Endothelial cell of umbilical vein (primary cell): ENCODE measurements around the gene SUPT7L. TPM values are rescaled to one million over a fixed set of nuclear protein-coding genes. Genes with fewer than 3 reads are reported as not detected.
A peak's percentile ranks its signal among the peaks of the same experiment; 100 is the strongest.

ENCODE experiments used
- BruUV-seq: library from RNA; stranded (reverse); fragments of 400-500 nt; replicated peaks from 2 replicates; lab custom pipeline; 2021; lab: Mats Ljungman, UMichigan
- CTCF ChIA-PET: fragments of 300-600, 350-600 bp; sonication (Branson Sonifier 250); formaldehyde crosslinking; loops from one replicate; lab custom pipeline; 2021; ENCODE audit warnings: antibody characterized with exemption, inconsistent platforms; lab: Charles Lee
- POLR2A ChIA-PET: fragments of 300-600, 350-600 bp; sonication (Branson Sonifier 250); formaldehyde crosslinking; loops from one replicate; lab custom pipeline; 2021; ENCODE audit warnings: antibody characterized with exemption, inconsistent platforms; lab: Charles Lee
- DNase-seq: peaks from one replicate; pipeline ENCODE4 v3.0.0-alpha.2; 2011; ENCODE audit warnings: low read depth, low spot score
- FAIRE-seq: peaks from 2 replicates; lab custom pipeline; 2011; peaks lifted over from hg19 to GRCh38; lab: Jason Lieb, UNC
- H2AFZ ChIP-seq: 2 replicates; pipeline ENCODE4 v1.6.0; 2012; ENCODE audit warnings: low read depth, low read length, control low read depth, inconsistent platforms
- H3K27ac ChIP-seq: 2 replicates; pipeline ENCODE4 v1.5.1; 2011; ENCODE audit warnings: low read depth, mild to moderate bottlenecking, control low read depth, low read length, moderate library complexity; ENCODE audit not compliant: insufficient read depth
- H3K27me3 ChIP-seq, 2 experiments: 2 replicates each; pipeline versions ENCODE4 v1.6.0 to v1.6.1; 2011; ENCODE audit warnings: low read length in 2 of 2, mixed read lengths in 1 of 2; ENCODE audit not compliant: control insufficient read depth in 2 of 2, insufficient read depth in 2 of 2
- H3K36me3 ChIP-seq, 2 experiments: 2 replicates in 1 of 2; 3 replicates in 1 of 2; pipeline ENCODE4 v1.5.1; 2011; ENCODE audit warnings: low read length in 2 of 2, mild to moderate bottlenecking in 1 of 2, moderate library complexity in 1 of 2; ENCODE audit not compliant: control insufficient read depth in 2 of 2, insufficient read depth in 2 of 2; ENCODE audit errors: extremely low read depth in 1 of 2
- H3K4me1 ChIP-seq: 3 replicates; pipeline ENCODE4 v1.5.1; 2011; ENCODE audit warnings: mild to moderate bottlenecking, low read length; ENCODE audit not compliant: control insufficient read depth, insufficient read depth; ENCODE audit errors: extremely low read depth
- H3K4me2 ChIP-seq: 2 replicates; pipeline ENCODE4 v1.6.1; 2011; ENCODE audit warnings: low read length, control low read depth, mixed read lengths; ENCODE audit not compliant: insufficient read depth
- H3K4me3 ChIP-seq, 3 experiments: fragments of 200-600 bp in 1 of 3; sonication (generic), shearing (Covaris generic) in 1 of 3; replicated peaks in 1 of 3; 2 replicates each; pipeline ENCODE4 v1.5.1; 2011 to 2016; ENCODE audit warnings: control low read depth in 3 of 3, low read length in 3 of 3, mild to moderate bottlenecking in 2 of 3, inconsistent platforms in 1 of 3, low read depth in 1 of 3, moderate library complexity in 1 of 3; ENCODE audit not compliant: insufficient read depth in 1 of 3
- H3K79me2 ChIP-seq: 2 replicates; pipeline ENCODE4 v1.6.0; 2012; ENCODE audit warnings: low read length, inconsistent platforms; ENCODE audit not compliant: control insufficient read depth, insufficient read depth
- H3K9ac ChIP-seq: replicated peaks from 2 replicates; pipeline ENCODE3; 2011; ENCODE audit warnings: low read length, control low read depth; ENCODE audit not compliant: insufficient read depth; ENCODE audit errors: extremely low read depth
- H3K9me1 ChIP-seq: replicated peaks from 3 replicates; pipeline ENCODE4 v1.6.0; 2011; ENCODE audit warnings: mild to moderate bottlenecking, low read length; ENCODE audit not compliant: control insufficient read depth, insufficient read depth; ENCODE audit errors: extremely low read depth
- H3K9me3 ChIP-seq: replicated peaks from 2 replicates; pipeline ENCODE4 v1.5.1; 2012; ENCODE audit warnings: low read length, inconsistent platforms; ENCODE audit not compliant: control insufficient read depth, insufficient read depth
- H4K20me1 ChIP-seq: replicated peaks from 2 replicates; pipeline ENCODE3; 2011; ENCODE audit warnings: mild to moderate bottlenecking, low read length; ENCODE audit not compliant: control insufficient read depth, insufficient read depth; ENCODE audit errors: extremely low read depth
- CTCF ChIP-seq, 2 donors: IDR thresholded peaks; 1 replicate in 1 of 2; 2 replicates in 1 of 2; pipeline ENCODE4 v1.5.1; 2011; ENCODE audit warnings: low read length in 2 of 2, mild to moderate bottlenecking in 2 of 2, moderate library complexity in 2 of 2, control low read depth in 1 of 2, inconsistent platforms in 1 of 2, low read depth in 1 of 2; ENCODE audit not compliant: insufficient read depth in 1 of 2; ENCODE audit errors: extremely low read depth in 1 of 2
- GATA2 ChIP-seq: IDR thresholded peaks from 2 replicates; pipeline ENCODE4 v1.7.0; 2011; ENCODE audit warnings: low read depth, mild to moderate bottlenecking, moderate library complexity, mixed read lengths, low read length; ENCODE audit not compliant: insufficient read length, insufficient read depth
- MYC ChIP-seq: IDR thresholded peaks from one replicate; pipeline ENCODE4 v1.6.1; 2011; ENCODE audit warnings: mild to moderate bottlenecking, low read depth, low read length
- POLR2A ChIP-seq: IDR thresholded peaks from 2 replicates; pipeline ENCODE4 v1.6.1; 2012; ENCODE audit warnings: low read depth, mild to moderate bottlenecking, control low read depth, low read length
- POLR2AphosphoS5 ChIP-seq: IDR thresholded peaks from 2 replicates; pipeline ENCODE4 v1.6.1; 2012; ENCODE audit warnings: low read depth, mild to moderate bottlenecking, control low read depth, low read length, moderate library complexity; ENCODE audit not compliant: insufficient read depth
- dilution Hi-C: fragments of 300-500 bp; cut with MboI; formaldehyde crosslinking; loops from one replicate; pipeline ENCODE4 v1.15.0; 2019; ENCODE audit warnings: low sequenced_read_pairs; ENCODE audit not compliant: extremely low pct_ligation_motif_present
- intact Hi-C: fragments of 100-400 bp; cut with micrococcal nuclease; formaldehyde crosslinking; loops from one replicate; pipeline ENCODE4 v1.10.0; 2022
- polyA plus RNA-seq, 4 experiments: library from polyadenylated mRNA; depleted of rRNA in 3 of 4; stranded (reverse) in 3 of 4; unstranded in 1 of 4; fragments of >200 nt; gene quantifications; 2 replicates each; pipeline versions ENCODE4 v1.2.1 to v1.2.3, GENCODE V29; 2011 to 2012; ENCODE audit warnings: missing spikeins in 1 of 4
- total RNA-seq: library from RNA; stranded (reverse); gene quantifications from 2 replicates; pipeline ENCODE4 v1.2.3, GENCODE V29; 2021

The SUPT7L gene
- total and polyA plus RNA-seq, 2 donors (not counting 3 experiments of a cell fraction or from before 2014, with no cell fraction given) = 30.3 to 44.5 TPM

GRCh38 chr2:27703638-27704341 lies 40.4 kb upstream of the SUPT7L start:
- H2AFZ ChIP-seq = no peak overlapping the region
- no peak overlapping the region for H3K27ac ChIP-seq
- DNase-seq (peak; percentile 90), FAIRE-seq (peak; percentile 91)
- H3K4me1 ChIP-seq = peaks cover 17% of the 10 kb centered on the region
- no peak overlapping the region for H3K4me2 ChIP-seq
- intact Hi-C loops = loop anchor here (1.0 to 5.0 kb wide), 6 partner anchors 51 to 863 kb away; no protein-coding TSS in a partner anchor
- no peaks in the 10 kb centered on the region for H4K20me1 ChIP-seq
- dilution Hi-C loops = no loop called here
- ChIA-PET POLR2A (no interaction called here), CTCF (interaction anchor here (0.6 to 4.0 kb wide), 40 partner anchors 9 to 1050 kb away, joined by 3 to 40 read pairs (median 5); partner anchors contain the start of genes BABAM2 and RBKS)
- TF ChIP-seq MYC = no peak
- no peak for TF ChIP-seq GATA2
- no peak for TF ChIP-seq POLR2AphosphoS5
- peak; percentile 82 to 88 for TF ChIP-seq CTCF (IDR thresholded peaks at IDR 0.05; ENCODE audit: extremely low read depth in 1 of 2, insufficient read depth in 1 of 2, low read depth in 1 of 2, low read length in 2 of 2)
- no peak for TF ChIP-seq POLR2A
- H3K4me3 ChIP-seq = no peak overlapping the region
- no peaks in the 10 kb centered on the region for H3K9me1 ChIP-seq
- no peak overlapping the region for H3K9ac ChIP-seq
- H3K27me3 ChIP-seq = no peaks in the 10 kb centered on the region
- no peaks in the 10 kb centered on the region for H3K9me3 ChIP-seq
- no peaks in the 10 kb centered on the region for H3K36me3 ChIP-seq
- BruUV-seq = no TSS peak
- no peaks in the 10 kb centered on the region for H3K79me2 ChIP-seq
